Measurements from ENCODE around the gene C4BPB. TPM values are rescaled to one million over a fixed set of nuclear protein-coding genes. Genes with fewer than 3 reads are reported as not detected.

C4BPB gene
- total RNA-seq, 1 donor: not detected

DNA sequence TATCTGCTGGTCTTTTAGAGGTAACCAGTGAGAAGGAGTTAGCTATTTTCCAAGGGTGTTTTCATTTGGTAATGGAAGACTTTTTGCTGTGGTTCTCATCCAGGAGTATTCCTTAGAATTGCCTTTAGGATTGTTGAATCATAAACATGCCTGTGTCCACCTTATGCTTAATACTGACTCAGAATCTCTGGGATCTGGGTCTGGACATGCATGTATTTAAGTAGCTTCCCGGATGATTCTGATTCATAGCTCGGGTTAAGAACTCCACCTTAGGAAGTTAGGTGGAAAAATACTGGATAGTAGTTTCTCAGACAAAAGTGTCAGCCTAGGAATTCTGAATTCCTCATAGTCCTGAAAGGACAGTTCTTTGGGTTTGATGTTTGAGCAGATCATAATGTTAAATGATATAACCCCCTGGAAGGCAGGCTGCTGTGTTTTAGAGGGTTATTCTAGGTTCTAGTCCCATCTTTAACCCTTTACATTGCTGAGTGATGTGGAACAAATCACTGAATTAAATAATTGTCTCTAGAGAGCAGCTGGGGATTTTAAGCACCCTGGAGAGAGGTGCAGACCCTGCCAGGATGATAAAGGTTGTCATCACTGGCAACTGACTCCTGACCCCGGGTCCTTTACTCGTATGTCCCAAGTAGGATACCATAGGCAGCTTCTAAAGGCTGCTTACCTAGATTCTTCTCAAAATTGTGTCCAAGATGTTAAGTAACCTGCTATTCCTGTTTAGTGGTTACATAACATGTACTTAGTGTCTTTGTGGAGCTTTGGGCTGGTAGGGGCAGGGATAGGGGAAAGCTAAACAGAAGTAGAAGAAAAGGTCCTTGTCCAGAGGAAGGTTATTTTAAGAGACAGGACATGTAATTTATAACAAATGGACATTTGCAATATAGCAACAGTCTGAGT is 14.5 kb upstream of the C4BPB start:
- Histone ChIP-seq H2AFZ (ENCODE audit: low read length) (no peak overlapping the region), H3K4me3 (ENCODE audit: insufficient read depth, low read length) (no peak overlapping the region), H3K4me1 (ENCODE audit: insufficient read depth, low read length) (peaks cover 7% of the 10 kb centered on the region), H3K9me3 (ENCODE audit: low read depth, low read length) (no peaks in the 10 kb centered on the region), H3K36me3 (ENCODE audit: insufficient read depth, low read length) (no peaks in the 10 kb centered on the region), H3K27me3 (ENCODE audit: insufficient read depth, low read length) (no peaks in the 10 kb centered on the region), H3K27ac (ENCODE audit: low read depth, low read length) (no peak overlapping the region), H3K4me2 (ENCODE audit: insufficient read depth, low read length) (no peak overlapping the region), H3K79me2 (ENCODE audit: insufficient read depth, low read length) (no peaks in the 10 kb centered on the region), H4K20me1 (ENCODE audit: insufficient read depth, low read length) (no peaks in the 10 kb centered on the region)
- no peak for TF ChIP-seq CTCF (IDR thresholded peaks at IDR 0.05; ENCODE audit: extremely low read depth, low read depth, low read length)
- DNase-seq (ENCODE audit: insufficient read length, low spot score, missing footprints): no peak

DNA sequence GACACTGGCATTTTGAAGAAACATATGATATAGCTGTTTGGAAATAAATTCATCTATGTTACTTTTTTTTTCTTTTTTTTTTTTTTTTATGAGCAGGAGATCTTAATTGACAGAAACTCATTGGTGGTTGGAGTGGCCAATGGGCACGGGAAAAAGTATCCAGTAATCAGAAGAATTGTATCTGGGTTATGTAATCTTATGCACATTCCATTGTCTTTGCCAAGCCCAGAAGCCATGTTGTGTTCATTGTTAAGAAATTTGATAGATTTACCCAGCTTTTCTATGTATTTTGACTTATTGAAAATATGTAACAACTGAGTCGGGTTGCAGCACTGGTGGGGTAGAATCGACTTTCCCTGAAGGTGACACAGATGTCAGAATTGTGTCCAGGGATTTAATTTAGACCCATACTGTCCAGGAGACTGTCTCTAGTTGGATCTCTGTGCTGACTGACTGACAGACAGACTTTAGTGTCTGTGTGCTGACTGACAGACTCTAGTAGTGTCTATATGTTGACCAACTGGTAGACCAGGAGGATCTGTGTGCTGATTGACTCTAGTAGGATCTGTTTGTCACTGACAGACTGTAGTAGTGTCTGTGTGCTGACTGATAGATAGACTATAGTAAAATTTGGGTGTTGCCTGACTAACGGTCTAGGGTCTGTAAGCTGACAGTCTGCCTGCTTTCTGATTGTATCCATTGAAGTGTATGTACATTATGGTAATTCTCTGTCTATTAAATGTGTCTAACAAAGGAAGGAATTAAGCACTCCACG is 12.3 kb upstream of the C4BPB start:
- no peak for DNase-seq (ENCODE audit: insufficient read length, low spot score, missing footprints)

GRCh38 chr1:207077012-207077411 is 11.6 kb upstream of the C4BPB start:
- Histone ChIP-seq H3K27me3 (ENCODE audit: insufficient read depth, low read length) (no peaks in the 10 kb centered on the region), H2AFZ (ENCODE audit: low read length) (no peak overlapping the region), H3K79me2 (ENCODE audit: insufficient read depth, low read length) (no peaks in the 10 kb centered on the region), H4K20me1 (ENCODE audit: insufficient read depth, low read length) (no peaks in the 10 kb centered on the region), H3K4me3 (ENCODE audit: insufficient read depth, low read length) (no peak overlapping the region), H3K9me3 (ENCODE audit: low read depth, low read length) (no peaks in the 10 kb centered on the region), H3K27ac (ENCODE audit: low read depth, low read length) (no peak overlapping the region), H3K4me2 (ENCODE audit: insufficient read depth, low read length) (no peak overlapping the region), H3K4me1 (ENCODE audit: insufficient read depth, low read length) (peaks cover 7% of the 10 kb centered on the region), H3K36me3 (ENCODE audit: insufficient read depth, low read length) (no peaks in the 10 kb centered on the region)
- DNase-seq (ENCODE audit: insufficient read length, low spot score, missing footprints): no peak
- no peak for TF ChIP-seq CTCF (IDR thresholded peaks at IDR 0.05; ENCODE audit: extremely low read depth, low read depth, low read length)

More for the DNA sequence above, 12.3 kb upstream of the C4BPB start:
- H3K9me3 ChIP-seq (ENCODE audit: low read depth, low read length): no peaks in the 10 kb centered on the region
- H2AFZ ChIP-seq (ENCODE audit: low read length): peak overlapping the region; percentile 23
- H3K36me3 ChIP-seq (ENCODE audit: insufficient read depth, low read length): no peaks in the 10 kb centered on the region
- H3K4me3 ChIP-seq (ENCODE audit: insufficient read depth, low read length): no peak overlapping the region
- H3K79me2 ChIP-seq (ENCODE audit: insufficient read depth, low read length): no peaks in the 10 kb centered on the region
- no peaks in the 10 kb centered on the region for H4K20me1 ChIP-seq (ENCODE audit: insufficient read depth, low read length)
- peaks cover 7% of the 10 kb centered on the region for H3K4me1 ChIP-seq (ENCODE audit: insufficient read depth, low read length)
- H3K4me2 ChIP-seq (ENCODE audit: insufficient read depth, low read length): no peak overlapping the region
- no peak overlapping the region for H3K27ac ChIP-seq (ENCODE audit: low read depth, low read length)
- no peaks in the 10 kb centered on the region for H3K27me3 ChIP-seq (ENCODE audit: insufficient read depth, low read length)
- no peak for TF ChIP-seq CTCF (IDR thresholded peaks at IDR 0.05; ENCODE audit: extremely low read depth, low read depth, low read length)
